ENCODE data around the gene GBX2. TPM values are rescaled to one million over a fixed set of nuclear protein-coding genes. Genes with fewer than 3 reads are reported as not detected.

GBX2 gene
- total RNA-seq, 3 donors from 2014 or later = not detected

- no peak for DNase-seq
- no peaks in the 10 kb centered on the region for H3K4me1 Mint-ChIP-seq (ENCODE audit: low read depth)
- H3K36me3 Mint-ChIP-seq (ENCODE audit: insufficient read depth) = no peaks in the 10 kb centered on the region
- no peak overlapping the region for H3K4me3 Mint-ChIP-seq
- peaks cover 6% of the 10 kb centered on the region for H3K27me3 Mint-ChIP-seq (ENCODE audit: low read depth)
- peaks cover 9% of the 10 kb centered on the region for H3K9me3 Mint-ChIP-seq
- no peak for ATAC-seq
Observed at GRCh38 chr2:236204953-236205352, 36.8 kb upstream of the GBX2 start.

GRCh38 chr2:236200378-236200777, 32.2 kb upstream of the GBX2 start:
- no peaks in the 10 kb centered on the region for H3K4me1 Mint-ChIP-seq (ENCODE audit: low read depth)

GRCh38 chr2:236196366-236196765, 28.2 kb upstream of the GBX2 start:
- Mint-ChIP-seq H3K9me3 (no peaks in the 10 kb centered on the region), H3K4me1 (ENCODE audit: low read depth) (no peaks in the 10 kb centered on the region), H3K36me3 (ENCODE audit: insufficient read depth) (no peaks in the 10 kb centered on the region)

More at GRCh38 chr2:236200378-236200777, 32.2 kb upstream of the GBX2 start:
- Mint-ChIP-seq H3K36me3 (ENCODE audit: insufficient read depth) (no peaks in the 10 kb centered on the region), H3K9me3 (no peaks in the 10 kb centered on the region), H3K4me3 (no peak overlapping the region), H3K27me3 (ENCODE audit: low read depth) (peaks cover 6% of the 10 kb centered on the region)
- ATAC-seq (no peak), DNase-seq (no peak)

GRCh38 chr2:236195726-236196125, 27.5 kb upstream of the GBX2 start:
- H3K4me1 Mint-ChIP-seq (ENCODE audit: low read depth) = no peaks in the 10 kb centered on the region
- DNase-seq (no peak), ATAC-seq (no peak)
- H3K4me3 Mint-ChIP-seq = no peak overlapping the region
- peaks cover 9% of the 10 kb centered on the region for H3K27me3 Mint-ChIP-seq (ENCODE audit: low read depth)
- H3K36me3 Mint-ChIP-seq (ENCODE audit: insufficient read depth) = no peaks in the 10 kb centered on the region
- no peaks in the 10 kb centered on the region for H3K9me3 Mint-ChIP-seq

More at GRCh38 chr2:236196366-236196765, 28.2 kb upstream of the GBX2 start:
- no peak overlapping the region for H3K4me3 Mint-ChIP-seq
- ATAC-seq = no peak
- H3K27me3 Mint-ChIP-seq (ENCODE audit: low read depth) = peaks cover 9% of the 10 kb centered on the region
- no peak for DNase-seq

GRCh38 chr2:236194786-236195185, 26.6 kb upstream of the GBX2 start:
- peaks cover 9% of the 10 kb centered on the region for H3K27me3 Mint-ChIP-seq (ENCODE audit: low read depth)
- H3K36me3 Mint-ChIP-seq (ENCODE audit: insufficient read depth) = no peaks in the 10 kb centered on the region
- no peak for DNase-seq
- no peaks in the 10 kb centered on the region for H3K9me3 Mint-ChIP-seq
- no peaks in the 10 kb centered on the region for H3K4me1 Mint-ChIP-seq (ENCODE audit: low read depth)
- ATAC-seq = no peak
- H3K4me3 Mint-ChIP-seq = no peak overlapping the region

- DNase-seq (no peak), ATAC-seq (no peak)
- H3K4me3 Mint-ChIP-seq = no peak overlapping the region
- no peaks in the 10 kb centered on the region for H3K36me3 Mint-ChIP-seq (ENCODE audit: insufficient read depth)
- H3K27me3 Mint-ChIP-seq (ENCODE audit: low read depth) = peaks cover 7% of the 10 kb centered on the region
- H3K9me3 Mint-ChIP-seq = no peaks in the 10 kb centered on the region
- H3K4me1 Mint-ChIP-seq (ENCODE audit: low read depth) = no peaks in the 10 kb centered on the region
Observed at GRCh38 chr2:236193026-236193425, 24.8 kb upstream of the GBX2 start.

GRCh38 chr2:236190674-236191073, 22.5 kb upstream of the GBX2 start:
- Mint-ChIP-seq H3K36me3 (ENCODE audit: insufficient read depth) (no peaks in the 10 kb centered on the region), H3K27me3 (ENCODE audit: low read depth) (peaks cover 20% of the 10 kb centered on the region), H3K9me3 (no peaks in the 10 kb centered on the region), H3K4me1 (ENCODE audit: low read depth) (no peaks in the 10 kb centered on the region), H3K4me3 (no peak overlapping the region)
- ATAC-seq = no peak
- DNase-seq = no peak

GRCh38 chr2:236184701-236185100, 16.5 kb upstream of the GBX2 start:
- H3K4me3 Mint-ChIP-seq = no peak overlapping the region
- no peak for ATAC-seq
- no peaks in the 10 kb centered on the region for H3K4me1 Mint-ChIP-seq (ENCODE audit: low read depth)
- no peak for DNase-seq
- peaks cover 62% of the 10 kb centered on the region for H3K27me3 Mint-ChIP-seq (ENCODE audit: low read depth)
- no peaks in the 10 kb centered on the region for H3K9me3 Mint-ChIP-seq
- no peaks in the 10 kb centered on the region for H3K36me3 Mint-ChIP-seq (ENCODE audit: insufficient read depth)

GRCh38 chr2:236180831-236181453, 12.8 kb upstream of the GBX2 start:
- H3K4me1 Mint-ChIP-seq (ENCODE audit: low read depth) = peaks cover 5% of the 10 kb centered on the region
- no peaks in the 10 kb centered on the region for H3K9me3 Mint-ChIP-seq

GRCh38 chr2:236180076-236180816, 12.1 kb upstream of the GBX2 start:
- H3K36me3 Mint-ChIP-seq (ENCODE audit: insufficient read depth) = no peaks in the 10 kb centered on the region
- H3K27me3 Mint-ChIP-seq (ENCODE audit: low read depth) = peaks cover 74% of the 10 kb centered on the region
- DNase-seq (no peak), ATAC-seq (no peak)
- H3K4me3 Mint-ChIP-seq = no peak overlapping the region
- no peaks in the 10 kb centered on the region for H3K9me3 Mint-ChIP-seq
- peaks cover 5% of the 10 kb centered on the region for H3K4me1 Mint-ChIP-seq (ENCODE audit: low read depth)

More at GRCh38 chr2:236180831-236181453, 12.8 kb upstream of the GBX2 start:
- peaks cover 76% of the 10 kb centered on the region for H3K27me3 Mint-ChIP-seq (ENCODE audit: low read depth)
- ATAC-seq = no peak
- no peaks in the 10 kb centered on the region for H3K36me3 Mint-ChIP-seq (ENCODE audit: insufficient read depth)
- DNase-seq = no peak
- H3K4me3 Mint-ChIP-seq = no peak overlapping the region

GRCh38 chr2:236179236-236180075, 11.3 kb upstream of the GBX2 start:
- peaks cover 5% of the 10 kb centered on the region for H3K4me1 Mint-ChIP-seq (ENCODE audit: low read depth)
- H3K9me3 Mint-ChIP-seq = no peaks in the 10 kb centered on the region
- H3K36me3 Mint-ChIP-seq (ENCODE audit: insufficient read depth) = no peaks in the 10 kb centered on the region
- H3K27me3 Mint-ChIP-seq (ENCODE audit: low read depth) = peaks cover 77% of the 10 kb centered on the region
- ATAC-seq = no peak
- DNase-seq = no peak
- no peak overlapping the region for H3K4me3 Mint-ChIP-seq

- no peak for DNase-seq
- H3K4me1 Mint-ChIP-seq (ENCODE audit: low read depth) = peaks cover 5% of the 10 kb centered on the region
- no peak overlapping the region for H3K4me3 Mint-ChIP-seq
- H3K9me3 Mint-ChIP-seq = no peaks in the 10 kb centered on the region
- no peaks in the 10 kb centered on the region for H3K36me3 Mint-ChIP-seq (ENCODE audit: insufficient read depth)
- H3K27me3 Mint-ChIP-seq (ENCODE audit: low read depth) = peaks cover 79% of the 10 kb centered on the region
- no peak for ATAC-seq
Observed at GRCh38 chr2:236178890-236179235, 10.7 kb upstream of the GBX2 start.

- peak; percentile 18 to 50 for ATAC-seq
- DNase-seq = no peak
- peaks cover 77% of the 10 kb centered on the region for H3K27me3 Mint-ChIP-seq (ENCODE audit: low read depth)
- H3K4me3 Mint-ChIP-seq = peak overlapping the region; percentile 41
- H3K36me3 Mint-ChIP-seq (ENCODE audit: insufficient read depth) = no peaks in the 10 kb centered on the region
- no peaks in the 10 kb centered on the region for H3K9me3 Mint-ChIP-seq
- peaks cover 5% of the 10 kb centered on the region for H3K4me1 Mint-ChIP-seq (ENCODE audit: low read depth)
Observed at GRCh38 chr2:236177967-236178889, 10.0 kb upstream of the GBX2 start.

GRCh38 chr2:236177604-236177966, 9.4 kb upstream of the GBX2 start:
- no peak overlapping the region for H3K4me3 Mint-ChIP-seq
- no peak for DNase-seq
- peaks cover 70% of the 10 kb centered on the region for H3K27me3 Mint-ChIP-seq (ENCODE audit: low read depth)
- ATAC-seq = peak; percentile 58 to 59
- no peaks in the 10 kb centered on the region for H3K36me3 Mint-ChIP-seq (ENCODE audit: insufficient read depth)
- no peaks in the 10 kb centered on the region for H3K9me3 Mint-ChIP-seq
- peaks cover 5% of the 10 kb centered on the region for H3K4me1 Mint-ChIP-seq (ENCODE audit: low read depth)

Data from activated T-cell treated with anti-CD3 and anti-CD28 coated beads, Interleukin-2, amount 50 U/mL, for 4 hours (primary cell).